Occipital lobe (tissue), 2 donors: ENCODE measurements around the gene DAGLB. TPM values are rescaled to one million over a fixed set of nuclear protein-coding genes. Genes with fewer than 3 reads are reported as not detected.
A peak's percentile ranks its signal among the peaks of the same experiment; 100 is the strongest.
"Not testable (repeated sequence)": the region's sequence is repeated elsewhere in the genome, so short reads cannot be mapped to it uniquely, and the experiment has no call there.

Experiments
- DNase-seq: peaks from one replicate; lab custom pipeline; 2025; lab: John Stamatoyannopoulos, UW
- total RNA-seq: library from RNA; depleted of rRNA; stranded (reverse); fragments of >200 nt; gene quantifications from one replicate; pipeline ENCODE4 v1.2.3, GENCODE V29; 2014

The DAGLB gene
- total RNA-seq, result 27.9 TPM

- peak; percentile 77 for DNase-seq
These were observed at the start of gene DAGLB for GRCh38 chr7:6447581-6448199. Gene DAGLB (minus strand): TSS chr7:6447954. CDS start chr7:6447842, 112 bp downstream.

DNA sequence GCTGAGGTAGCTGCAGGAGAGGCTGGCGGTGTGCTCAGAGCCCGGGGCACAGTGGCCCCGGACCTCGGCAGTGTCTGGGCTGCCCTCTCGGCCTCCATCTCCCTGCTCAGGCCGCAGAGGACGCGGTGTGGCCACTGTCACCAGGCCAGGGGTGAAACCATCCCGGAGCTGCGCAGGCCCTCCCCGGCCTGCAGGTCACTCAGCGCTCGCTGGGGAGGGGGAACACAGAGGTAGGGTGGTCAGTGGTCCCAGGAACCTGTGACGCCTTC, 49.8 kb upstream of the DAGLB start:
- DNase-seq, result no peak

GRCh38 chr7:6496842-6497636, 49.3 kb upstream of the DAGLB start:
- DNase-seq, result no peak

GRCh38 chr7:6495597-6496262, 48.0 kb upstream of the DAGLB start:
- DNase-seq, result no peak

DNA sequence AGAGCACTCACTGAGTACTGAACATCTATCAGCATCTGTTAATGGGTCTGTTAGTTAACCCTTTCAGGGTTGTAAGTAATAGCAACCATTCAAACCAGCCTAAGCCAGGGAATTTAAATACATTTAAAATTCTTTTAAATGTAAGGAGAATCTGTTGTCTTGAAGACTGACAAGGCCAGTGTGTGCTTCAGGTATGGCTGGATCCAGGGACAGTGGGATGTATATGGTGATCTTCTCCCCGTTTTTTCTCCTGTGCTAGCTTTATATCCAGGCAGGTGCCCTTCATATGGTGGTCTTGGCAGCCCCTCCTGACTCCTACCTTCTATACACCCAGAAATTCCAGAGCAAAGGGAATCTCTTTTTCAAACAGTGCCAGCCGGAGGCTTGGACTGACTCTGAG, 46.6 kb upstream of the DAGLB start:
- DNase-seq, result no peak

- no peak for DNase-seq
These were observed 43.4 kb upstream of the DAGLB start for GRCh38 chr7:6491194-6491593.

DNA sequence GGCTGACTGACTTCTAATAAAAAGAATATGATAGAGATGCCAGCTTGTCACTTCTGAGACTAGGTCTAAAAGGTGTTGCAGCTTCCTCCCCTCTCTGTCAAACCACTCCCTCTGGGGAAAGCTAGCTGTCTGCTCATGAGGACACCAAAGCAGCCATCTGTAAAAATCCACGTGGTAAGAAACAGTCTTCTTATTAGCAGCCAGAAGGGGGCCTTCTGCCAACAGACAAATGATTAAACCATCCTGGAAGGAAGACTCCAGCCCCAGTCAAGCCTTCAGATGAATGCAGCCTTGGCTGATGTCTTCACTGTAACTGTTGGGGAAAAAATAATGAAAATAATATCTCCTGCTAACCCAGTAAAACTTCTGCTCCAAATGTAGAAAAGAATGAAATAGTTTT, 41.9 kb upstream of the DAGLB start:
- no peak for DNase-seq

GRCh38 chr7:6487184-6487545, 39.4 kb upstream of the DAGLB start:
- DNase-seq, result no peak

DNA sequence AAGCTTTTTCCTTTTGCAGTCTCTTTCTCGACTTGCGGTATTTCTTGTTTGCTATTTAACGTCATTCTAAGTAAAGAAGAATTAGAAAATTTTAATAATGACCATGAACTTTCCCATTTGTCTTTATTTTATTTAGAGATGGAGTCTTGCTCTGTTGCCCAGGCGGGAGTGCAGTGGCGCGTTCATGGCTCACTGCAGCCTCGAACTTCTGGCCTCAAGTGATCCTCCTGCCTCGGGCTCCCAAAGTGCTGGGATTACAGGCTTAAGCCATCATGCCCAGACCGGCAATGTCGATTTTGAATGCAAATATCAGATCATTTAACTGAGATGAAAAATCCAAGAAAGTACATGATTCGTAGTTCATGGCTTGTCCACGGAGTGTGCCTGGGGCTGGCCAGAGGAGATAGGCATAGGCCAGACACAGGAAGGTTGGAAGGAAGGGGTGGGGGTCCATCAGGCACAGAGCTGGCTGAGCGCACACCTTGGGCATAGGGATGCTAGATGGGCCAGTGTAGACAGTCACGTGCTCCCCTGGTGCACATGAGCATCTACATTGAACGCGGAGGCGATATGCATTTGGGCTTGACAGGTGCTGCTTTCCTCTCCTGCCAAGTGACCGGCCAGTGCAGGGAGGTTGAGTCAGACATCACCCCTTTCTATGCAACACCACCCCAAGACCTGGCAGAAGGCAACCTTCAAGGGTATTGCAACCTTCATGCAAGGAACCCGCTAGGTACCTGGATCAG, 38.9 kb upstream of the DAGLB start:
- no peak for DNase-seq

- DNase-seq, result no peak
These were observed 35.0 kb upstream of the DAGLB start for GRCh38 chr7:6482743-6483119.

DNA sequence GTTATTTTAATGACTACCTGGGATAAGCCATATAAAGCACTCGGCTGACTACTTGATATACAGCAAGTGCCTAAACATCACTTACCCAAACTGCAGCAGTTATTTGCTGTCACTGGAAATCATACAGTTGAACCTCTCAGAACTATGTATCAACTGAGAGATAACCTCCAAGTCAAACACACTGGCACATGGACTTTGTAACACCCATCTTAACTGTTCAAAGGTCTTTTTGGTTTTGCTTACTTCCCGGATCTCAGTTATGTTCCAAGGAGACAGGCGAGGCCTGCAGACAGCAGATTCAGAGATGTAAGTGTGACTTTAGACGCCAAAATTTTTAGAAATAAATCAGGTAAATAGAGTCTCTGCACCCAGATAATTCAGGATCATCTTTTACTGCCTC, 34.6 kb upstream of the DAGLB start:
- DNase-seq, result no peak

DNA sequence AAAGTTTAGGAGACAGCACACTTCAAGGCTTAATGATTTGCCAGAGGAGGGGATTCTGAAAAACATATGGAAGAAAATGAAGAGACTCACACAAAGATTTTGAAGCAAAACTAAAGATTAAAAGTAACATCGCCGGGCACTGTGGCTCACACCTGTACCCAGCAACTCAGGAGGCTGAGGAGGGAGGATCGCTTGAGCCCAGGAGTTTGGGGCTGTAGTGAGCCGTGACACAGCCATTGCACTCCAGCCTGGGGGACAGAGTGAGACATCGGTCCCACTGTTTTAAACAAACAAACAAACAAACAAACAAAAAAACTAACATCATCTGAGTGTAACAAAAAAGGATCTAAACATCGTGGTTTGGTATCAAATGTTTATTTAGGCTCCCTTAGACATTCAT, 33.7 kb upstream of the DAGLB start:
- DNase-seq, result no peak

- DNase-seq, result no peak
These were observed 32.5 kb upstream of the DAGLB start for GRCh38 chr7:6480323-6480660.

DNA sequence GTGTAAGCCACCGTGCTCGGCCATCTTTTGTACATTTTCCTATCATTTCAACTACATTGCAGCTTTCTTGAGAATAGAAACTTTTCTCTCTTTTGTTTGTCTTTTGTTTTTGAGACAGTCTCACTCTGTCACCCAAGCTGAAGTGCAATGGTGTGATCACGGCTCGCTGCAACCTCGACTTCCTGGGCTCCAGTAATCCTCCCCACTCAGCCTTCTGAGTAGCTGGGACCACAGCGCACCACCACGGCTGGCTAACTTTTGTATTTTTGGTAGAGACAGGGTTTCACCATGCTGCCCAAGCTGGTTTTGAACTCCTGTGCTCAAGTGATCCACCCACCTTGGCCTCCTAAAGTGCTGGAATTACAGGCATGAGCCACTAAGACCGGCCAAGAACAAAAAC, 31.3 kb upstream of the DAGLB start:
- DNase-seq, result no peak

GRCh38 chr7:6478186-6478585, 30.4 kb upstream of the DAGLB start:
- DNase-seq, result no peak

- no peak for DNase-seq
These were observed 29.5 kb upstream of the DAGLB start for GRCh38 chr7:6477318-6477660.

DNA sequence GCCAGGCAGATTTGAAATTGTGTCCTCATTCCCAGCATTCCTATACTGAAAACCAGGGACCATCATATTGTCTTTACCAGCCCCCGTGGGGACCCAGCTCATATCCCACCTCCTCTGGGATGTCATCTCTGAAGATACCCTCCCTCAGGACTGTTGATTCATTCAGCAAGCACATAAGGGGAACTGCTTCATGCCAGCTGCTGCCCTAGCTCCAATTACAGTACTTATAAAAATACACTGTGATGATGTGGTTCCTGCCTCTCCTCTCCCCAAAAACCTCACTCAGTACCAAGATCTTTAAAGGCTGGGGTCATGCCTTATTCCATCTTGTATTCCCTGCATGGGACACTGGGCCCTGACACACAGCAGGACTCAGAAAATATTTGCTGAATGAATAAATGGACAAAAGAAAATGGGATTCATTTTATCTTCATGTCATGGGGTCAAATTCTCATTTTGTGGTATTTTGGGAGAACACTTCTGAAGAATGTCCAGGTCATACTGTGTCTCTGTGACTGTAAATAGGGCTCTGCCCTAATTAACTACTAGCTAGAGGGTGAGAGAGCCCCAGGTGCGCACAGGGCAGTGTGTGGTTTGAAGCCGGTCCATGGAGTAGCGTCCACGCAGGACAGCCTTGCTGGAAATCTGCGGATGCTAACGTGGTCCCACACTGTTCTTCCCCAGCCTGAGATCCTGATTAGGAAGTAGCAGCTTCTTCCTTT, 29.0 kb upstream of the DAGLB start:
- DNase-seq, result no peak

DNA sequence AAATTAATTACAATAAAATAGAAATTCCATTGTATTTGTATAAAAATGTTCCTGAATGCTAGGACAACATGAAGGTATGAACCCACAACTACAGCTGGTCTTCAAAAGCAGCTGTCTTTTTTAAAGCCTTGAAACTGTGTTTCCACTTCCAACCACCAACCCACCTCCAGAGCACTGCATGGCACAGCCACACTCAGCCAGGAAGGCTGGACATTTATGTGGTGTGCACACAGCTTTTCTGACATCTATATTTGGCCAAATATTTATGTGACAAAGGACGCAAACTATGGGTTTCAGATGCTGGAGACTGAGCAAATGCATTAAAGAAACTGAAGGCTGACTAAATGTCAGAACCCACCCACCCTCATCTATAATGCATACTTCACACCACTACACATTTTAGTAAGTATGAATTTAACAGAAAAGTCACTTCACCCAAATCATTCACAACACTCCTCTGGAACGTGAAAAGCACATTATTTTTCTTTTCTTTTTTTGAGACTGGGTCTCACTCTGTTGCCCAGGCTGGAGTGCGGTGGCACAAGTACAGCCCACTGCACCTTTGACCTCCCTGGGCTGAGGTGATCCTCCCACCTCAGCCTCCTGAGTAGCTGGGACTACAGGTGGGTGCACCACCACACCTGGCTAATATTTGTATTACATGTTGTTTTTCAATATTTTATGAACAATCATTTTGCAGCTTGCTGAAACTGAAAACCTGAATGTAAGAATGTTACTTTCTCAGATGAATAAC, 27.9 kb upstream of the DAGLB start:
- DNase-seq, result no peak

DNA sequence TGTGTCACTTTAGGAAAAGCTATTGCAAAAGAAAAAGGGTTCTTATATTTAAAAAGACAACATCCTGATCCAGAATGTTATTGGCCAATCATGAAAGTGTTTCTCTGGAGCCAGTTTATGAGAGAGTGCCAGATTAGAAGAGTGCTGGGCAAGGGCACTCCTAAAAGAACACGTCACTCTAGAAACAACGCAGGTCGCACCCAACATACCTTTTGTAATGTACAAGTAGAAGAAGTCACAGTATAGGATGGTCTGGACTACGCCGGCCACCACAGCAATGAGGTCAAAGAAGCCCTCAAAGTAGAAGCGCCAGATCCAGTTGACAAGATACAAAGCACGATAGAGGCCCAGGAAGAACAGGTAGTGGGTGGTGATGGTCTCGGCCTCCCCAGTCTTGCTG, 18.1 kb upstream of the DAGLB start:
- DNase-seq, result no peak

GRCh38 chr7:6463609-6464008, 15.9 kb upstream of the DAGLB start:
- DNase-seq, result not testable (repeated sequence)

DNA sequence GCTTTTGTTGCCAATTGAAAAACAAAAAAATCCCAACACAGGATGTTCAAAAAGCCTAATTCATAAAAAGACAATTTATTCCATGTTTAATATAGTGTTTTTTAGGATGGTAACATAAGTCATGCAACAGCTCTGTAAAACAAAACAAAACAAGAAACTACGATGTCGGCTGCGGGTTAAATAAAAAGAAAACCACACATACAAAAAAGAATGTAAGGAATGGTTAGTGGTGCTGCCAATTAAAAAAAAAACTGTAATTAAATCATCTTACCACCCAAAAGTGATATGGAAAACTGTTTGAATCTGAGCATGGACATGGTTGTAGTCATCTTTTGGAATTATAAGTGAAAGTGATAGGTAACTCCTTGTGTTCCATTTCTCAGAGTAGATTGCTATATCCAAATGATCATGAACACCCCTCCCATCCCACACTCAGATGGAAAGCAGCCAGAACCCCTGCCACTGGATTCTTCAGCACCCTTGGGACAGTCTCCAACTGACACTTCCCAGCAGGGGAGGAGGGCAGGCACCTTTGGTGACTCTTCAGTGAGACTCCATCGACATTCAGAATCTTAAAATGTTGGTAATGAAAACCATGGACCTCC, 14.3 kb upstream of the DAGLB start:
- no peak for DNase-seq
